GM23338 (cell line): ENCODE results near the gene COL2A1. TPM values are rescaled to one million over a fixed set of nuclear protein-coding genes. Genes with fewer than 3 reads are reported as not detected.

Source experiments
- ATAC-seq: fragments of 200-7000 bp; cut with Tn5 transposase; 3 replicates; pipeline ENCODE4 v1.9.1; 2020
- DNase-seq: peaks from one replicate; pipeline ENCODE4 v3.0.0-alpha.2; 2015; ENCODE audit warnings: low spot score
- H2AFZ ChIP-seq: fragments of 200-600 bp; sonication (generic); 2 replicates; pipeline ENCODE4 v1.8.0; 2016; ENCODE audit warnings: antibody characterized with exemption, mild to moderate bottlenecking, moderate library complexity
- H3F3A ChIP-seq: fragments of 200-600 bp; sonication (generic); replicated peaks from 2 replicates; pipeline ENCODE4 v1.8.0; 2017; ENCODE audit warnings: antibody characterized with exemption, mixed run types, low read depth
- H3K27ac ChIP-seq: fragments of 200-600 bp; sonication (generic); 2 replicates; pipeline ENCODE4 v1.6.1; 2016; ENCODE audit warnings: low read depth
- H3K27me3 ChIP-seq: fragments of 200-600 bp; sonication (generic); 2 replicates; pipeline ENCODE4 v1.8.0; 2016; ENCODE audit warnings: mild to moderate bottlenecking, mixed run types, moderate library complexity; ENCODE audit not compliant: insufficient read depth
- H3K36me3 ChIP-seq: fragments of 200-600 bp; sonication (generic); 2 replicates; pipeline ENCODE4 v1.8.0; 2016; ENCODE audit warnings: mild to moderate bottlenecking; ENCODE audit not compliant: insufficient read depth
- H3K4me1 ChIP-seq: fragments of 200-600 bp; sonication (generic); 2 replicates; pipeline ENCODE4 v1.8.0; 2016; ENCODE audit warnings: mild to moderate bottlenecking, moderate library complexity; ENCODE audit not compliant: insufficient read depth
- H3K4me2 ChIP-seq: fragments of 200-600 bp; sonication (generic); 2 replicates; pipeline ENCODE4 v1.7.1; 2017; ENCODE audit warnings: mixed run types
- H3K4me3 ChIP-seq: fragments of 200-600 bp; sonication (generic); 2 replicates; pipeline ENCODE4 v1.6.1; 2016; ENCODE audit warnings: mixed run types
- H3K79me2 ChIP-seq: fragments of 200-600 bp; sonication (generic); replicated peaks from 2 replicates; pipeline ENCODE4 v1.8.0; 2017; ENCODE audit warnings: mild to moderate bottlenecking; ENCODE audit not compliant: insufficient read depth
- H3K9me2 ChIP-seq: fragments of 200-600 bp; sonication (generic); 2 replicates; pipeline ENCODE4 v1.8.0; 2017; ENCODE audit not compliant: insufficient read depth
- H4K20me1 ChIP-seq: fragments of 200-600 bp; sonication (generic); replicated peaks from 2 replicates; pipeline ENCODE4 v1.8.0; 2017; ENCODE audit warnings: mild to moderate bottlenecking; ENCODE audit not compliant: insufficient read depth
- H3K27ac Mint-ChIP-seq: 2 replicates; pipeline ENCODE4 v1.8.0; 2020; ENCODE audit warnings: inconsistent platforms, mild to moderate bottlenecking, moderate library complexity, mixed read lengths
- H3K27me3 Mint-ChIP-seq: 3 replicates; pipeline ENCODE4 v1.8.0; 2022; ENCODE audit warnings: low read depth, mild to moderate bottlenecking, moderate library complexity, mixed read lengths, inconsistent platforms; ENCODE audit not compliant: insufficient read depth, poor library complexity
- H3K36me3 Mint-ChIP-seq: 3 replicates; pipeline ENCODE4 v1.8.0; 2021; ENCODE audit warnings: low read depth, mild to moderate bottlenecking, inconsistent platforms, moderate library complexity, mixed read lengths
- H3K4me1 Mint-ChIP-seq: 3 replicates; pipeline ENCODE4 v1.8.0; 2020; ENCODE audit warnings: mild to moderate bottlenecking, inconsistent platforms, mixed read lengths
- H3K4me3 Mint-ChIP-seq: 3 replicates; pipeline ENCODE4 v1.8.0; 2021; ENCODE audit warnings: moderate library complexity, mild to moderate bottlenecking, inconsistent platforms, mixed read lengths
- H3K9me3 Mint-ChIP-seq: 3 replicates; pipeline ENCODE4 v1.8.0; 2020; ENCODE audit warnings: moderate library complexity, mild to moderate bottlenecking, inconsistent platforms, mixed read lengths
- CTCF ChIP-seq, 2 experiments: fragments of 200-600 bp in 1 of 2; sonication (generic) in 1 of 2; conservative IDR thresholded peaks; 2 replicates each; pipeline versions ENCODE4 v1.5.1 to v1.6.1; 2016 to 2017; ENCODE audit warnings: antibody characterized with exemption in 2 of 2, low read depth in 2 of 2, mild to moderate bottlenecking in 2 of 2, moderate library complexity in 1 of 2
- ETS1 ChIP-seq: IDR thresholded peaks from 2 replicates; pipeline ENCODE4 v1.6.1; 2016; ENCODE audit warnings: antibody characterized with exemption
- NANOG ChIP-seq: IDR thresholded peaks from 2 replicates; pipeline ENCODE4 v1.6.1; 2016; ENCODE audit warnings: antibody characterized with exemption, borderline replicate concordance
- ZNF114 ChIP-seq: fragments of 250-450 bp; sonication (Bioruptor Pico); IDR thresholded peaks from 2 replicates; pipeline ENCODE4 v1.5.0; 2020; ENCODE audit warnings: mild to moderate bottlenecking, moderate library complexity
- polyA plus RNA-seq: library from polyadenylated mRNA; unstranded; fragments of >200 nt; fragmentation: Nextera tagmentation; extraction: Ambion mirVana; gene quantifications from 2 replicates; pipeline ENCODE4 v1.2.1, GENCODE V29; 2016
- total RNA-seq: library from RNA; depleted of rRNA; stranded (reverse); fragments of >200 nt; shearing (Covaris generic); gene quantifications from 2 replicates; pipeline ENCODE4 v1.2.3, GENCODE V29; 2014
- TF ChIP-seq, protein P1 (sequence below): IDR thresholded peaks from one replicate; pipeline ENCODE4 v1.6.1; 2018; ENCODE audit warnings: antibody characterized with exemption; ENCODE audit not compliant: unreplicated experiment
- TF ChIP-seq, protein P2 (sequence below): fragments of 250-450 bp; sonication (Bioruptor Pico); IDR thresholded peaks from 2 replicates; pipeline ENCODE4 v1.5.0; 2020; ENCODE audit warnings: mild to moderate bottlenecking, moderate library complexity

COL2A1 gene
- total and polyA plus RNA-seq, 2 experiments from 2014 or later, result 7.0 to 24.6 TPM

- peaks cover 6% of the 10 kb centered on the region for H3K4me1 ChIP-seq
- no peaks in the 10 kb centered on the region for H4K20me1 ChIP-seq
- 0 out of 2 replicates have a peak overlapping the region, but pooled peaks have one; percentile 62 for H3K4me2 ChIP-seq
- peaks cover 12% of the 10 kb centered on the region for H3K27me3 Mint-ChIP-seq
- peaks cover 14% of the 10 kb centered on the region for H3K4me1 Mint-ChIP-seq
- H3K9me2 ChIP-seq, result 0 out of 2 replicates have a peak, but pooled peaks cover 3% of the 10 kb centered on the region
- TF ChIP-seq CTCF (conservative IDR thresholded peaks at IDR 0.05; ENCODE audit: low read depth in 2 of 2) (peak; percentile 80 to 93), NANOG (no peak)
- TF ChIP-seq, protein P1, sequence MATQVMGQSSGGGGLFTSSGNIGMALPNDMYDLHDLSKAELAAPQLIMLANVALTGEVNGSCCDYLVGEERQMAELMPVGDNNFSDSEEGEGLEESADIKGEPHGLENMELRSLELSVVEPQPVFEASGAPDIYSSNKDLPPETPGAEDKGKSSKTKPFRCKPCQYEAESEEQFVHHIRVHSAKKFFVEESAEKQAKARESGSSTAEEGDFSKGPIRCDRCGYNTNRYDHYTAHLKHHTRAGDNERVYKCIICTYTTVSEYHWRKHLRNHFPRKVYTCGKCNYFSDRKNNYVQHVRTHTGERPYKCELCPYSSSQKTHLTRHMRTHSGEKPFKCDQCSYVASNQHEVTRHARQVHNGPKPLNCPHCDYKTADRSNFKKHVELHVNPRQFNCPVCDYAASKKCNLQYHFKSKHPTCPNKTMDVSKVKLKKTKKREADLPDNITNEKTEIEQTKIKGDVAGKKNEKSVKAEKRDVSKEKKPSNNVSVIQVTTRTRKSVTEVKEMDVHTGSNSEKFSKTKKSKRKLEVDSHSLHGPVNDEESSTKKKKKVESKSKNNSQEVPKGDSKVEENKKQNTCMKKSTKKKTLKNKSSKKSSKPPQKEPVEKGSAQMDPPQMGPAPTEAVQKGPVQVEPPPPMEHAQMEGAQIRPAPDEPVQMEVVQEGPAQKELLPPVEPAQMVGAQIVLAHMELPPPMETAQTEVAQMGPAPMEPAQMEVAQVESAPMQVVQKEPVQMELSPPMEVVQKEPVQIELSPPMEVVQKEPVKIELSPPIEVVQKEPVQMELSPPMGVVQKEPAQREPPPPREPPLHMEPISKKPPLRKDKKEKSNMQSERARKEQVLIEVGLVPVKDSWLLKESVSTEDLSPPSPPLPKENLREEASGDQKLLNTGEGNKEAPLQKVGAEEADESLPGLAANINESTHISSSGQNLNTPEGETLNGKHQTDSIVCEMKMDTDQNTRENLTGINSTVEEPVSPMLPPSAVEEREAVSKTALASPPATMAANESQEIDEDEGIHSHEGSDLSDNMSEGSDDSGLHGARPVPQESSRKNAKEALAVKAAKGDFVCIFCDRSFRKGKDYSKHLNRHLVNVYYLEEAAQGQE, result no peak
- no peak overlapping the region for H3K27ac ChIP-seq
- H2AFZ ChIP-seq, result peak overlapping the region; percentile 86; the same call in 1 of the 2 replicates
- DNase-seq (peak; percentile 94), ATAC-seq (peak; percentile 95)
- no peak overlapping the region for H3K27ac Mint-ChIP-seq
- H3K4me3 ChIP-seq, result no peak overlapping the region
- H3K36me3 Mint-ChIP-seq, result no peaks in the 10 kb centered on the region
- H3K36me3 ChIP-seq, result no peaks in the 10 kb centered on the region
- H3K79me2 ChIP-seq, result no peaks in the 10 kb centered on the region
- H3F3A ChIP-seq, result no peaks in the 10 kb centered on the region
- no peak overlapping the region for H3K4me3 Mint-ChIP-seq
- no peaks in the 10 kb centered on the region for H3K9me3 Mint-ChIP-seq
- 0 out of 2 replicates have a peak, but pooled peaks cover 3% of the 10 kb centered on the region for H3K27me3 ChIP-seq
Measured at GRCh38 chr12:47949441-47950341, 54.6 kb downstream of the COL2A1 start.

DNA sequence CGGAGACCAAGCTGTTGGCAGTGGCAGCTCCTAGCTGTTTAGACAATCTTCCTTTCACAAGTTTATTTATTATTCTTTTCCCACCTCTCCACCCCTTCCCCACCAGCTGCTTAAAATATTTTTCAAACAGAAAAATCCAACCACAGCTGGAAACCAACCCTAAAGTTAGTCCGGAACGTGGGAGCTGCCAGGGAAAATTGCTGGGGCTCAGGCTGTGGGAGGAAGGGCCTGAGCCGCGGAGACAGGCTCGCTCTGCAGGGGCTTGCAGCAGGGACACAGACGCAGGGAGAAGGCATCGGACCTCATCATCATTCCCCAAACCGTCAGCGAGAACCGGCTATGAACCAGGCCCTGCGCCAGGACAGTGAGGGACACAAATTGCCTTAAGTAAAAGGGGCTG lies 56.9 kb downstream of the COL2A1 start:
- Histone ChIP-seq H3K9me2 (no peaks in the 10 kb centered on the region), H3K79me2 (no peaks in the 10 kb centered on the region), H3K4me1 (peaks cover 12% of the 10 kb centered on the region), H4K20me1 (no peaks in the 10 kb centered on the region), H3F3A (no peaks in the 10 kb centered on the region), H3K27me3 (peaks cover 4% of the 10 kb centered on the region; the same call in 1 of the 2 replicates), H3K36me3 (no peaks in the 10 kb centered on the region), H2AFZ (peak overlapping the region; percentile 90), H3K4me3 (no peak overlapping the region), H3K27ac (no peak overlapping the region), H3K4me2 (no peak overlapping the region)
- Mint-ChIP-seq H3K9me3 (no peaks in the 10 kb centered on the region), H3K4me3 (no peak overlapping the region), H3K4me1 (peaks cover 18% of the 10 kb centered on the region), H3K27me3 (peaks cover 15% of the 10 kb centered on the region), H3K36me3 (no peaks in the 10 kb centered on the region), H3K27ac (no peak overlapping the region)
- DNase-seq, result no peak
- no peak for ATAC-seq
- TF ChIP-seq ETS1 (no peak), ZNF114 (no peak)
- TF ChIP-seq, protein P2, sequence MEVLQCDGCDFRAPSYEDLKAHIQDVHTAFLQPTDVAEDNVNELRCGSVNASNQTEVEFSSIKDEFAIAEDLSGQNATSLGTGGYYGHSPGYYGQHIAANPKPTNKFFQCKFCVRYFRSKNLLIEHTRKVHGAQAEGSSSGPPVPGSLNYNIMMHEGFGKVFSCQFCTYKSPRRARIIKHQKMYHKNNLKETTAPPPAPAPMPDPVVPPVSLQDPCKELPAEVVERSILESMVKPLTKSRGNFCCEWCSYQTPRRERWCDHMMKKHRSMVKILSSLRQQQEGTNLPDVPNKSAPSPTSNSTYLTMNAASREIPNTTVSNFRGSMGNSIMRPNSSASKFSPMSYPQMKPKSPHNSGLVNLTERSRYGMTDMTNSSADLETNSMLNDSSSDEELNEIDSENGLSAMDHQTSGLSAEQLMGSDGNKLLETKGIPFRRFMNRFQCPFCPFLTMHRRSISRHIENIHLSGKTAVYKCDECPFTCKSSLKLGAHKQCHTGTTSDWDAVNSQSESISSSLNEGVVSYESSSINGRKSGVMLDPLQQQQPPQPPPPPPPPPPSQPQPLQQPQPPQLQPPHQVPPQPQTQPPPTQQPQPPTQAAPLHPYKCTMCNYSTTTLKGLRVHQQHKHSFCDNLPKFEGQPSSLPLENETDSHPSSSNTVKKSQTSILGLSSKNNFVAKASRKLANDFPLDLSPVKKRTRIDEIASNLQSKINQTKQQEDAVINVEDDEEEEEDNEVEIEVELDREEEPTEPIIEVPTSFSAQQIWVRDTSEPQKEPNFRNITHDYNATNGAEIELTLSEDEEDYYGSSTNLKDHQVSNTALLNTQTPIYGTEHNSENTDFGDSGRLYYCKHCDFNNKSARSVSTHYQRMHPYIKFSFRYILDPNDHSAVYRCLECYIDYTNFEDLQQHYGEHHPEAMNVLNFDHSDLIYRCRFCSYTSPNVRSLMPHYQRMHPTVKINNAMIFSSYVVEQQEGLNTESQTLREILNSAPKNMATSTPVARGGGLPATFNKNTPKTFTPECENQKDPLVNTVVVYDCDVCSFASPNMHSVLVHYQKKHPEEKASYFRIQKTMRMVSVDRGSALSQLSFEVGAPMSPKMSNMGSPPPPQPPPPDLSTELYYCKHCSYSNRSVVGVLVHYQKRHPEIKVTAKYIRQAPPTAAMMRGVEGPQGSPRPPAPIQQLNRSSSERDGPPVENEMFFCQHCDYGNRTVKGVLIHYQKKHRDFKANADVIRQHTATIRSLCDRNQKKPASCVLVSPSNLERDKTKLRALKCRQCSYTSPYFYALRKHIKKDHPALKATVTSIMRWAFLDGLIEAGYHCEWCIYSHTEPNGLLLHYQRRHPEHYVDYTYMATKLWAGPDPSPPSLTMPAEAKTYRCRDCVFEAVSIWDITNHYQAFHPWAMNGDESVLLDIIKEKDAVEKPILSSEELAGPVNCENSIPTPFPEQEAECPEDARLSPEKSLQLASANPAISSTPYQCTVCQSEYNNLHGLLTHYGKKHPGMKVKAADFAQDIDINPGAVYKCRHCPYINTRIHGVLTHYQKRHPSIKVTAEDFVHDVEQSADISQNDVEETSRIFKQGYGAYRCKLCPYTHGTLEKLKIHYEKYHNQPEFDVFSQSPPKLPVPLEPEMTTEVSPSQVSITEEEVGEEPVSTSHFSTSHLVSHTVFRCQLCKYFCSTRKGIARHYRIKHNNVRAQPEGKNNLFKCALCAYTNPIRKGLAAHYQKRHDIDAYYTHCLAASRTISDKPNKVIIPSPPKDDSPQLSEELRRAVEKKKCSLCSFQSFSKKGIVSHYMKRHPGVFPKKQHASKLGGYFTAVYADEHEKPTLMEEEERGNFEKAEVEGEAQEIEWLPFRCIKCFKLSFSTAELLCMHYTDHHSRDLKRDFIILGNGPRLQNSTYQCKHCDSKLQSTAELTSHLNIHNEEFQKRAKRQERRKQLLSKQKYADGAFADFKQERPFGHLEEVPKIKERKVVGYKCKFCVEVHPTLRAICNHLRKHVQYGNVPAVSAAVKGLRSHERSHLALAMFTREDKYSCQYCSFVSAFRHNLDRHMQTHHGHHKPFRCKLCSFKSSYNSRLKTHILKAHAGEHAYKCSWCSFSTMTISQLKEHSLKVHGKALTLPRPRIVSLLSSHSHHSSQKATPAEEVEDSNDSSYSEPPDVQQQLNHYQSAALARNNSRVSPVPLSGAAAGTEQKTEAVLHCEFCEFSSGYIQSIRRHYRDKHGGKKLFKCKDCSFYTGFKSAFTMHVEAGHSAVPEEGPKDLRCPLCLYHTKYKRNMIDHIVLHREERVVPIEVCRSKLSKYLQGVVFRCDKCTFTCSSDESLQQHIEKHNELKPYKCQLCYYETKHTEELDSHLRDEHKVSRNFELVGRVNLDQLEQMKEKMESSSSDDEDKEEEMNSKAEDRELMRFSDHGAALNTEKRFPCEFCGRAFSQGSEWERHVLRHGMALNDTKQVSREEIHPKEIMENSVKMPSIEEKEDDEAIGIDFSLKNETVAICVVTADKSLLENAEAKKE (CRISPR knock-in tag), result no peak
